DMS53 treated with DMSO at 0.1 percent for 48 hours (cell line): Measurements from ENCODE around the gene SYTL4.

Experiments
- DNase-seq: peaks from one replicate; lab custom pipeline; 2025; ENCODE audit not compliant: unreplicated experiment; lab: John Stamatoyannopoulos, UW

SYTL4 gene

GRCh38 chrX:100648458-100649417 lies 83.2 kb downstream of the SYTL4 start:
- DNase-seq, result no peak

- peak; percentile 37 for DNase-seq
Measured at GRCh38 chrX:100647739-100648138, 84.2 kb downstream of the SYTL4 start.

- DNase-seq, result no peak
Measured at GRCh38 chrX:100647095-100647494, 84.8 kb downstream of the SYTL4 start.

GRCh38 chrX:100645106-100645505 lies 86.8 kb downstream of the SYTL4 start:
- no peak for DNase-seq

- peak; percentile 56 for DNase-seq
Measured at GRCh38 chrX:100643956-100644860, 87.7 kb downstream of the SYTL4 start, which contains the start of gene SRPX2. TSS of gene SRPX2 (plus strand) at chrX:100644199. CDS start at chrX:100646323, 2,124 bp downstream.

- no peak for DNase-seq
Measured at GRCh38 chrX:100643212-100643611, 88.7 kb downstream of the SYTL4 start.

- DNase-seq, result no peak
Measured at GRCh38 chrX:100642290-100642689, 89.6 kb downstream of the SYTL4 start.

GRCh38 chrX:100636321-100636991 lies 95.5 kb downstream of the SYTL4 start, which contains the start of gene TSPAN6:
TSS of gene TSPAN6 (minus strand) at chrX:100636806. CDS start at chrX:100636694, 112 bp downstream.
- DNase-seq, result peak; percentile 81

- DNase-seq, result no peak
Measured at GRCh38 chrX:100635989-100636320, 96.0 kb downstream of the SYTL4 start.

- DNase-seq, result no peak
Measured at GRCh38 chrX:100635040-100635439, 96.9 kb downstream of the SYTL4 start.

GRCh38 chrX:100625985-100626491 lies 105.9 kb downstream of the SYTL4 start:
- DNase-seq, result no peak
